IPS-15b (cell line): Measurements from ENCODE around the gene NUDT19.
"Not testable (repeated sequence)": the region's sequence is repeated elsewhere in the genome, so short reads cannot be mapped to it uniquely, and the experiment has no call there.

ENCODE experiments used
- H3K27me3 ChIP-seq: one replicate; pipeline ENCODE4 v1.6.1; 2013; ENCODE audit warnings: low read length; ENCODE audit not compliant: control insufficient read depth, insufficient read depth
- H3K36me3 ChIP-seq: one replicate; pipeline ENCODE4 v1.6.1; 2013; ENCODE audit warnings: low read length; ENCODE audit not compliant: control insufficient read depth, insufficient read depth
- H3K4me1 ChIP-seq: one replicate; pipeline ENCODE4 v1.6.1; 2013; ENCODE audit warnings: mild to moderate bottlenecking, low read length; ENCODE audit not compliant: control insufficient read depth, insufficient read depth
- H3K4me3 ChIP-seq: one replicate; pipeline ENCODE4 v1.5.1; 2013; ENCODE audit warnings: low read depth, low read length
- H3K9ac ChIP-seq: one replicate; pipeline ENCODE4 v1.6.1; 2013; ENCODE audit warnings: low read depth, mild to moderate bottlenecking, low read length
- H3K9me3 ChIP-seq: one replicate; pipeline ENCODE4 v1.6.1; 2013; ENCODE audit warnings: mild to moderate bottlenecking, low read length; ENCODE audit not compliant: control insufficient read depth, insufficient read depth

NUDT19 gene

DNA sequence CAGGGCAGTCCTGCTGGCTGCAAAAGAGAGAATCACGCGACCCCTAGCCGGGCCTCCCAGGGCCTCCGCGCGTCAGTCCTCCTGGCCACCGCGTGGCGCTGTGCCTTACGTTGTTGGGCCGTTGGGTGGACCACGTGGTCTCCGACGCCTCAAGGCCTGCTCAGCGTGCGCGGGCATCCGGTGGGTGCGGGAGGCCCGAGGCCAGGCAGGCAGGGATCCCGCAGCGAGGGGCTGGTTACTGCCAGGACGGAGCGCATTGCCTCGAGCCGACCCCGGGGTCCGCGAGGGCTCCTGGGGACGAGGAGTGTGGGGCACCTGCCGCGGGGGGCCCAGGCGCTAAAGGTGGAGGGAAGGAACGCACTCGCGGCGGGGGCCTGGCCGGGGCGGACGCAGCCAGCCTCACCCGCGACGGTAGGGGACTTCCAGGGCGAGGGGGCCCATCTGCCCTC, 28.0 kb downstream of the NUDT19 start, which contains the start of gene TDRD12:
TDRD12 (plus strand) TSS at position 157 of the 449 bp plus-strand sequence. CDS start 306 bp downstream, outside the sequence.
- Histone ChIP-seq H3K9me3 (no peaks in the 10 kb centered on the region), H3K27me3 (no peaks in the 10 kb centered on the region), H3K9ac (no peak within 1 kb of the TSS)

GRCh38 chr19:32720216-32720935, 28.8 kb downstream of the NUDT19 start:
- H3K36me3 ChIP-seq = no peaks in the 10 kb centered on the region
- H3K4me3 ChIP-seq = no peak overlapping the region
- no peaks in the 10 kb centered on the region for H3K4me1 ChIP-seq
- H3K9me3 ChIP-seq = no peaks in the 10 kb centered on the region
- no peak overlapping the region for H3K9ac ChIP-seq
- H3K27me3 ChIP-seq = no peaks in the 10 kb centered on the region

More for the DNA sequence above, 28.0 kb downstream of the NUDT19 start, which contains the start of gene TDRD12:
- Histone ChIP-seq H3K4me1 (no peaks in the 10 kb centered on the region), H3K4me3 (no peak within 1 kb of the TSS), H3K36me3 (no peaks in the 10 kb centered on the region)

DNA sequence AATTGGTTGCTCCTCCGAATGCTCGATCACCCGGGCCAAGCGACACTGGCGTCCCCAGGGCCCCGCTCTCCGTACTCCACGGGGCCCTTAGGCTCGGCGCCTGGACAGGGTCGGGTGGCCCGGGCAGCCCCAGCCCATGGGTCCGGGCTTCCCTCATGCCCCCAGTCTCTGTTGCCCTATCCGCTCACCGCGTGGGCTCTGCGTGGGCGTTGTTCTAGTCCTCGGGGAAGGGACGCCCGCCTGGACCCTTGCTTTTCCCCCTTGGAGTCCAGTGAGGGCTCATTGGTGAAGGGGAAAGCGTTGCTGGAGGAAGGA, 29.3 kb downstream of the NUDT19 start:
- H3K4me1 ChIP-seq = no peaks in the 10 kb centered on the region
- no peak overlapping the region for H3K4me3 ChIP-seq
- H3K36me3 ChIP-seq = no peaks in the 10 kb centered on the region
- H3K9ac ChIP-seq = no peak overlapping the region
- no peaks in the 10 kb centered on the region for H3K9me3 ChIP-seq
- no peaks in the 10 kb centered on the region for H3K27me3 ChIP-seq

DNA sequence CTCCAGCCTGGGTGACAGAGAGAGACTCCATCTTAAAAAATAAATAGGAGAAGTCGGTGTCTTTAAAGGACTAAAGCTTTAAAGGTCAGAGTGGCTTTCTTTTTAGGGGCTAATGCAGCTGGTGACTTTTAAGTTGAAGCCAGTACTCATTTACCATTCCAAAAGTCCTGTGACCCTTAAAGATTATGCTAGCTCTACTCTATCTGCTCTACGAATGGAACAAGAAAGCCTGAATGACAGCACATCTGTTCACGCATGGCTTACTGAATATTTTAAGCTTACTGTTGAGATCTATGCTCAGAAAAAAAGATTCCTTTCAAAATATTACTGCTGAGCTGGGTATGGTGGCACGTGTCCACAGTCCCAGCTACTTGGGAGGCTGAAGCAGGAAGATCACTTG, 44.3 kb downstream of the NUDT19 start:
- no peak overlapping the region for H3K9ac ChIP-seq
- H3K36me3 ChIP-seq = no peaks in the 10 kb centered on the region
- no peaks in the 10 kb centered on the region for H3K27me3 ChIP-seq
- H3K4me1 ChIP-seq = no peaks in the 10 kb centered on the region
- no peak overlapping the region for H3K4me3 ChIP-seq
- no peaks in the 10 kb centered on the region for H3K9me3 ChIP-seq

GRCh38 chr19:32743021-32743420, 51.4 kb downstream of the NUDT19 start:
- Histone ChIP-seq H3K36me3 (no peaks in the 10 kb centered on the region), H3K4me1 (no peaks in the 10 kb centered on the region), H3K27me3 (no peaks in the 10 kb centered on the region), H3K4me3 (no peak overlapping the region), H3K9ac (no peak overlapping the region), H3K9me3 (no peaks in the 10 kb centered on the region)

DNA sequence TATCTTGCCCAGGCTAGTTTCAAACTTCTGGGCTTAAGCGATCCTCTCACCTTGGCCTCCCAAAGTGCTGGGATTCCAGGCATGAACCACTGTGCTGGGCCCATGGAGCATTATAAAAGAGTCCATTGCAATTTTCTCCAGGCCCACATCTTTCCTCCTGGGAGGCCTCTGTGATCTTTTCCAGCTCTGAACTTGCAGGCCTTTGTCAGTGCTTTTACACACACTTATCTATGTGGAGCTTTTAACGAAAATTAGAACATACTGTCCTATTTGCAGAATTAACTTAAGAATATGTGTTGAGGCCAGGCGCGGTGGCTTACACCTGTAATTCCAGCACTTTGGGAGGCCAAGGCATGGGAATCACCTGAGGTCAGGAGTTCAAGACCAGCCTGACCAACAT, 51.8 kb downstream of the NUDT19 start:
- H3K9ac ChIP-seq = no peak overlapping the region
- no peaks in the 10 kb centered on the region for H3K36me3 ChIP-seq
- H3K4me1 ChIP-seq = no peaks in the 10 kb centered on the region
- no peaks in the 10 kb centered on the region for H3K9me3 ChIP-seq
- no peaks in the 10 kb centered on the region for H3K27me3 ChIP-seq
- no peak overlapping the region for H3K4me3 ChIP-seq

DNA sequence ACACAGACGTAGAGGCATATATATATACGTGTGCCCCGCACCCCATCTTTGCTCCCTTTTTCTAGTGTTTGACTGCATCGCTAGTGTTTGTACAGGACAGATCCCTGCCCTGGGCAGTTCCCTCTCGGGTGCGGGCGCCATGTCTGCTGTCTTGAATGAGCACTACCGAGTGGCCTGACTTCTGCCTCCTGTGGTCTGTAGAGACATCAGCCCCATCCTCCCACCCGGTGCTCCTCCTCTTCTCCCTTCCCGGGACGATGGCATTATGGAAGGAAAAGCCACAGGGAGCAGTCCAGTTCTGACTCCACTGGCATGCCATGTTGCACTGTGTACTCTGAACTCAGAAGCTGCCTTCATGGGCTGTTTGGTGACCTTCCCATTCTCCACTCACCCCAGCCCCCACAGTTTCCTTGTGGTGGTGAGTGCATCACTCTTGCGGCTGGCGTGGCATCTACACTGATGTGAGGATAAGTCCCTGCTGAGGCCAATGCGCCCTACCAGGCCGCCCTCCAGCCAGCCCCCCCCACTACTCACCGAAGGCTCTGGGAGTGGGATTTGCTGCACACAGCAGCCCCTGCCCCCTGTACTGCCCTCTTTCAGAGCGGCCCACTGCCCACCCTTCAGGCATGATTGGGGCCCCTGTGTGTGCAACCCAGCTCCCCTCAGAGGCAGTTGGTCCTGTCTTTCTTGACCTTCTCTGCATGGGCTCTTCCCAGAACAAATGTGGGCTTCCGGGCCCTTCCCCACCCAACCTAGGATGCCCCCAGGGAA, 53.1 kb downstream of the NUDT19 start:
- no peaks in the 10 kb centered on the region for H3K4me1 ChIP-seq
- H3K9ac ChIP-seq = no peak overlapping the region
- no peaks in the 10 kb centered on the region for H3K9me3 ChIP-seq
- no peak overlapping the region for H3K4me3 ChIP-seq
- H3K27me3 ChIP-seq = no peaks in the 10 kb centered on the region
- no peaks in the 10 kb centered on the region for H3K36me3 ChIP-seq

DNA sequence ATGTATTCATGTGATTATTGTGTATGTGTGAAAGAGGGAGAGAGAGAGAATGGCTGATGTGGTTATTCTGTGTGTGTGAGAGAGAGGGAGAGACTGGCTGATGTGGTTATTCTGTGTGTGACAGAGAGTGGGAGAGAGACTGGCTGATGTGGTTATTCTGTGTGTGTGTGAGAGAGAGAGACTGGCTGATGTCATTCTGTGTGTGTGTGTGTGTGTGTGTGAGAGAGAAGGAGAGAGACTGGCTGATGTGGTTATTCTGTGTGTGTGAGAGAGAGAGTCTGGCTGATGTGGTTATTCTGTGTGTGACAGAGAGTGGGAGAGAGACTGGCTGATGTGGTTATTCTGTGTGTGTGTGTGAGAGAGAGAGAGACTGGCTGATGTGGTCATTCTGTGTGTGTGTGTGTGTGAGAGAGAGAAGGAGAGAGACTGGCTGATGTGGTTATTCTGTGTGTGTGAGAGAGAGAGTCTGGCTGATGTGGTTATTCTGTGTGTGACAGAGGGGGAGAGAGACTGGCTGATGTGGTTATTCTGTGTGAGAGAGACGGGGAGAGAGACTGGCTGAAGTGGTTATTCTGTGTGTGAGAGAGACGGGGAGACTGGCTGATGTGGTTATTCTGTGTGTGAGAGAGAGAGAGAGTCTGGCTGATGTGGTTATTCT, 54.1 kb downstream of the NUDT19 start:
- not testable (repeated sequence) for H3K4me3 ChIP-seq, H3K27me3 ChIP-seq, H3K9me3 ChIP-seq, H3K36me3 ChIP-seq, H3K9ac ChIP-seq, H3K4me1 ChIP-seq

- not testable (repeated sequence) for H3K9ac ChIP-seq, H3K9me3 ChIP-seq, H3K36me3 ChIP-seq, H3K4me3 ChIP-seq, H3K27me3 ChIP-seq, H3K4me1 ChIP-seq
Observed at GRCh38 chr19:32746631-32747196, 55.1 kb downstream of the NUDT19 start.

DNA sequence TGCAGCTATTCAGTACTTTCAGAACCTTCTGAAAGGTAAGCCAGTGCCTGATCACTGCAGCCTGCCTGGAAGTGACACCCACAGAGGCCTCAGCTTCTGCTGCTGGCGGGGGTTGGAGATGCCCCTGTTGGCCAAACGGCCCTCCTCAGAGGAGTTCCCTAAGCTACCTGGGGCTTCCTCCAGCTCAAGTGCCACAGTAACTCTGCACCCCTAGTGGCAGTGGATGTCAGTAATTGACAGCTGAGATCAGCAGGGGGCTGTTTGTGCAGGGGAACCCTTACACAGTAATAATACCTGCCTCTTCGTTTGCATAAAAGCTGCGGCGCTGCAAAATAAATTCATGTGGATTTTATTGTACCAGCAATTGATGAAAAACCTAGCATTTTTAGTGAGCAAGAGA, 56.9 kb downstream of the NUDT19 start:
- Histone ChIP-seq H3K9me3 (no peaks in the 10 kb centered on the region), H3K4me1 (no peaks in the 10 kb centered on the region), H3K4me3 (no peak overlapping the region), H3K27me3 (no peaks in the 10 kb centered on the region), H3K36me3 (no peaks in the 10 kb centered on the region), H3K9ac (no peak overlapping the region)

DNA sequence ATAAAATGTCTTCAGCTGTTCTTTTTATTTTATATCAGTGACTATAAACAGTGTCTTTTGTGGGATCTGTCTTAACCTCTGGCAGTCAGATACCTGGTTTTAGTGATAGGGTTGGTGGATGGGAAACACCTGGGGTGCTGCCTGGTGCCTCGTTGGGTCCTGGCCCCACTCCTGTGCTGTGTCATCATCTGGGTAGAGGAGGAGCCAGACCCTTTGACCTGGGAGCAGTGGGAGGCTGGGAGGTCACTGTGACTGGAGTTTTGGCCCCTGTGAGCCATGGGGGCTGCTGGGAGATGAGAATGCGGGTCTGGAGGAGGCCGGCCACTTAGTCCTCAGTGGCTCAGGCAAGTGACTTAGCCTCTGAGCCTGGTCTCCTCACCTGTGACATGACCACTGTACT, 57.3 kb downstream of the NUDT19 start:
- no peak overlapping the region for H3K4me3 ChIP-seq
- H3K36me3 ChIP-seq = no peaks in the 10 kb centered on the region
- H3K9me3 ChIP-seq = no peaks in the 10 kb centered on the region
- no peaks in the 10 kb centered on the region for H3K4me1 ChIP-seq
- H3K9ac ChIP-seq = no peak overlapping the region
- no peaks in the 10 kb centered on the region for H3K27me3 ChIP-seq
